GM23338 (cell line): ENCODE measurements around the gene ZMYND8. TPM values are rescaled to one million over a fixed set of nuclear protein-coding genes. Genes with fewer than 3 reads are reported as not detected.

ENCODE experiments used
- ATAC-seq: fragments of 200-7000 bp; cut with Tn5 transposase; 3 replicates; pipeline ENCODE4 v1.9.1; 2020
- DNase-seq: peaks from one replicate; pipeline ENCODE4 v3.0.0-alpha.2; 2015; ENCODE audit warnings: low spot score
- H2AFZ ChIP-seq: fragments of 200-600 bp; sonication (generic); 2 replicates; pipeline ENCODE4 v1.8.0; 2016; ENCODE audit warnings: antibody characterized with exemption, mild to moderate bottlenecking, moderate library complexity
- H3F3A ChIP-seq: fragments of 200-600 bp; sonication (generic); replicated peaks from 2 replicates; pipeline ENCODE4 v1.8.0; 2017; ENCODE audit warnings: antibody characterized with exemption, mixed run types, low read depth
- H3K27ac ChIP-seq: fragments of 200-600 bp; sonication (generic); 2 replicates; pipeline ENCODE4 v1.6.1; 2016; ENCODE audit warnings: low read depth
- H3K27me3 ChIP-seq: fragments of 200-600 bp; sonication (generic); 2 replicates; pipeline ENCODE4 v1.8.0; 2016; ENCODE audit warnings: mild to moderate bottlenecking, mixed run types, moderate library complexity; ENCODE audit not compliant: insufficient read depth
- H3K36me3 ChIP-seq: fragments of 200-600 bp; sonication (generic); 2 replicates; pipeline ENCODE4 v1.8.0; 2016; ENCODE audit warnings: mild to moderate bottlenecking; ENCODE audit not compliant: insufficient read depth
- H3K4me1 ChIP-seq: fragments of 200-600 bp; sonication (generic); 2 replicates; pipeline ENCODE4 v1.8.0; 2016; ENCODE audit warnings: mild to moderate bottlenecking, moderate library complexity; ENCODE audit not compliant: insufficient read depth
- H3K4me2 ChIP-seq: fragments of 200-600 bp; sonication (generic); 2 replicates; pipeline ENCODE4 v1.7.1; 2017; ENCODE audit warnings: mixed run types
- H3K4me3 ChIP-seq: fragments of 200-600 bp; sonication (generic); 2 replicates; pipeline ENCODE4 v1.6.1; 2016; ENCODE audit warnings: mixed run types
- H3K79me2 ChIP-seq: fragments of 200-600 bp; sonication (generic); replicated peaks from 2 replicates; pipeline ENCODE4 v1.8.0; 2017; ENCODE audit warnings: mild to moderate bottlenecking; ENCODE audit not compliant: insufficient read depth
- H3K9me2 ChIP-seq: fragments of 200-600 bp; sonication (generic); 2 replicates; pipeline ENCODE4 v1.8.0; 2017; ENCODE audit not compliant: insufficient read depth
- H4K20me1 ChIP-seq: fragments of 200-600 bp; sonication (generic); replicated peaks from 2 replicates; pipeline ENCODE4 v1.8.0; 2017; ENCODE audit warnings: mild to moderate bottlenecking; ENCODE audit not compliant: insufficient read depth
- H3K27ac Mint-ChIP-seq: 2 replicates; pipeline ENCODE4 v1.8.0; 2020; ENCODE audit warnings: inconsistent platforms, mild to moderate bottlenecking, moderate library complexity, mixed read lengths
- H3K27me3 Mint-ChIP-seq: 3 replicates; pipeline ENCODE4 v1.8.0; 2022; ENCODE audit warnings: low read depth, mild to moderate bottlenecking, moderate library complexity, mixed read lengths, inconsistent platforms; ENCODE audit not compliant: insufficient read depth, poor library complexity
- H3K36me3 Mint-ChIP-seq: 3 replicates; pipeline ENCODE4 v1.8.0; 2021; ENCODE audit warnings: low read depth, mild to moderate bottlenecking, inconsistent platforms, moderate library complexity, mixed read lengths
- H3K4me1 Mint-ChIP-seq: 3 replicates; pipeline ENCODE4 v1.8.0; 2020; ENCODE audit warnings: mild to moderate bottlenecking, inconsistent platforms, mixed read lengths
- H3K4me3 Mint-ChIP-seq: 3 replicates; pipeline ENCODE4 v1.8.0; 2021; ENCODE audit warnings: moderate library complexity, mild to moderate bottlenecking, inconsistent platforms, mixed read lengths
- H3K9me3 Mint-ChIP-seq: 3 replicates; pipeline ENCODE4 v1.8.0; 2020; ENCODE audit warnings: moderate library complexity, mild to moderate bottlenecking, inconsistent platforms, mixed read lengths
- CREB1 ChIP-seq: fragments of 250-450 bp; sonication (Bioruptor Pico); IDR thresholded peaks from 2 replicates; pipeline ENCODE4 v1.5.0; 2020; ENCODE audit warnings: low read depth, mild to moderate bottlenecking, moderate library complexity
- EZH2 ChIP-seq: fragments of 200-600 bp; sonication (generic); IDR thresholded peaks from one replicate; pipeline ENCODE4 v1.8.0; 2017; ENCODE audit warnings: antibody characterized with exemption, mild to moderate bottlenecking, low read depth; ENCODE audit not compliant: unreplicated experiment
- NANOG ChIP-seq: IDR thresholded peaks from 2 replicates; pipeline ENCODE4 v1.6.1; 2016; ENCODE audit warnings: antibody characterized with exemption, borderline replicate concordance
- POLR2AphosphoS5 ChIP-seq: IDR thresholded peaks from 2 replicates; pipeline ENCODE4 v1.6.1; 2016; ENCODE audit warnings: antibody characterized with exemption, low read depth
- REST ChIP-seq: IDR thresholded peaks from one replicate; pipeline ENCODE4 v1.6.1; 2018; ENCODE audit warnings: antibody characterized with exemption; ENCODE audit not compliant: unreplicated experiment
- polyA plus RNA-seq: library from polyadenylated mRNA; unstranded; fragments of >200 nt; fragmentation: Nextera tagmentation; extraction: Ambion mirVana; gene quantifications from 2 replicates; pipeline ENCODE4 v1.2.1, GENCODE V29; 2016
- total RNA-seq: library from RNA; depleted of rRNA; stranded (reverse); fragments of >200 nt; shearing (Covaris generic); gene quantifications from 2 replicates; pipeline ENCODE4 v1.2.3, GENCODE V29; 2014
- TF ChIP-seq, protein P1 (sequence below): fragments of 250-450 bp; sonication (Bioruptor Pico); IDR thresholded peaks from 2 replicates; pipeline ENCODE4 v1.5.0; 2020; ENCODE audit warnings: mild to moderate bottlenecking, moderate library complexity
- TF ChIP-seq, protein P2 (sequence below): IDR thresholded peaks from 2 replicates; pipeline ENCODE4 v1.6.1; 2016; ENCODE audit warnings: antibody characterized with exemption

ZMYND8 gene
- total and polyA plus RNA-seq, 2 experiments from 2014 or later, result 70.9 to 128 TPM

- H3K27me3 Mint-ChIP-seq, result peaks cover 11% of the 10 kb centered on the region
- Histone ChIP-seq H3K27me3 (no peaks in the 10 kb centered on the region), H3F3A (peaks cover 25% of the 10 kb centered on the region; the same call in 1 of the 2 replicates), H2AFZ (no peak overlapping the region), H3K27ac (peak overlapping the region; percentile 42), H3K4me2 (0 out of 2 replicates have a peak overlapping the region, but pooled peaks have one; percentile 67), H3K36me3 (peaks cover 11% of the 10 kb centered on the region), H3K79me2 (peaks cover 100% of the 10 kb centered on the region), H4K20me1 (peaks cover 24% of the 10 kb centered on the region), H3K4me1 (peaks cover 55% of the 10 kb centered on the region), H3K9me2 (no peaks in the 10 kb centered on the region), H3K4me3 (no peak overlapping the region)
- no peak overlapping the region; the same call in 2 of the 3 replicates for H3K4me3 Mint-ChIP-seq
- ATAC-seq (peak; percentile 14; the same call in 1 of the 3 replicates), DNase-seq (no peak)
- H3K9me3 Mint-ChIP-seq, result no peaks in the 10 kb centered on the region
- peaks cover 71% of the 10 kb centered on the region for H3K36me3 Mint-ChIP-seq
- TF ChIP-seq NANOG, result no peak
- TF ChIP-seq, protein P1, sequence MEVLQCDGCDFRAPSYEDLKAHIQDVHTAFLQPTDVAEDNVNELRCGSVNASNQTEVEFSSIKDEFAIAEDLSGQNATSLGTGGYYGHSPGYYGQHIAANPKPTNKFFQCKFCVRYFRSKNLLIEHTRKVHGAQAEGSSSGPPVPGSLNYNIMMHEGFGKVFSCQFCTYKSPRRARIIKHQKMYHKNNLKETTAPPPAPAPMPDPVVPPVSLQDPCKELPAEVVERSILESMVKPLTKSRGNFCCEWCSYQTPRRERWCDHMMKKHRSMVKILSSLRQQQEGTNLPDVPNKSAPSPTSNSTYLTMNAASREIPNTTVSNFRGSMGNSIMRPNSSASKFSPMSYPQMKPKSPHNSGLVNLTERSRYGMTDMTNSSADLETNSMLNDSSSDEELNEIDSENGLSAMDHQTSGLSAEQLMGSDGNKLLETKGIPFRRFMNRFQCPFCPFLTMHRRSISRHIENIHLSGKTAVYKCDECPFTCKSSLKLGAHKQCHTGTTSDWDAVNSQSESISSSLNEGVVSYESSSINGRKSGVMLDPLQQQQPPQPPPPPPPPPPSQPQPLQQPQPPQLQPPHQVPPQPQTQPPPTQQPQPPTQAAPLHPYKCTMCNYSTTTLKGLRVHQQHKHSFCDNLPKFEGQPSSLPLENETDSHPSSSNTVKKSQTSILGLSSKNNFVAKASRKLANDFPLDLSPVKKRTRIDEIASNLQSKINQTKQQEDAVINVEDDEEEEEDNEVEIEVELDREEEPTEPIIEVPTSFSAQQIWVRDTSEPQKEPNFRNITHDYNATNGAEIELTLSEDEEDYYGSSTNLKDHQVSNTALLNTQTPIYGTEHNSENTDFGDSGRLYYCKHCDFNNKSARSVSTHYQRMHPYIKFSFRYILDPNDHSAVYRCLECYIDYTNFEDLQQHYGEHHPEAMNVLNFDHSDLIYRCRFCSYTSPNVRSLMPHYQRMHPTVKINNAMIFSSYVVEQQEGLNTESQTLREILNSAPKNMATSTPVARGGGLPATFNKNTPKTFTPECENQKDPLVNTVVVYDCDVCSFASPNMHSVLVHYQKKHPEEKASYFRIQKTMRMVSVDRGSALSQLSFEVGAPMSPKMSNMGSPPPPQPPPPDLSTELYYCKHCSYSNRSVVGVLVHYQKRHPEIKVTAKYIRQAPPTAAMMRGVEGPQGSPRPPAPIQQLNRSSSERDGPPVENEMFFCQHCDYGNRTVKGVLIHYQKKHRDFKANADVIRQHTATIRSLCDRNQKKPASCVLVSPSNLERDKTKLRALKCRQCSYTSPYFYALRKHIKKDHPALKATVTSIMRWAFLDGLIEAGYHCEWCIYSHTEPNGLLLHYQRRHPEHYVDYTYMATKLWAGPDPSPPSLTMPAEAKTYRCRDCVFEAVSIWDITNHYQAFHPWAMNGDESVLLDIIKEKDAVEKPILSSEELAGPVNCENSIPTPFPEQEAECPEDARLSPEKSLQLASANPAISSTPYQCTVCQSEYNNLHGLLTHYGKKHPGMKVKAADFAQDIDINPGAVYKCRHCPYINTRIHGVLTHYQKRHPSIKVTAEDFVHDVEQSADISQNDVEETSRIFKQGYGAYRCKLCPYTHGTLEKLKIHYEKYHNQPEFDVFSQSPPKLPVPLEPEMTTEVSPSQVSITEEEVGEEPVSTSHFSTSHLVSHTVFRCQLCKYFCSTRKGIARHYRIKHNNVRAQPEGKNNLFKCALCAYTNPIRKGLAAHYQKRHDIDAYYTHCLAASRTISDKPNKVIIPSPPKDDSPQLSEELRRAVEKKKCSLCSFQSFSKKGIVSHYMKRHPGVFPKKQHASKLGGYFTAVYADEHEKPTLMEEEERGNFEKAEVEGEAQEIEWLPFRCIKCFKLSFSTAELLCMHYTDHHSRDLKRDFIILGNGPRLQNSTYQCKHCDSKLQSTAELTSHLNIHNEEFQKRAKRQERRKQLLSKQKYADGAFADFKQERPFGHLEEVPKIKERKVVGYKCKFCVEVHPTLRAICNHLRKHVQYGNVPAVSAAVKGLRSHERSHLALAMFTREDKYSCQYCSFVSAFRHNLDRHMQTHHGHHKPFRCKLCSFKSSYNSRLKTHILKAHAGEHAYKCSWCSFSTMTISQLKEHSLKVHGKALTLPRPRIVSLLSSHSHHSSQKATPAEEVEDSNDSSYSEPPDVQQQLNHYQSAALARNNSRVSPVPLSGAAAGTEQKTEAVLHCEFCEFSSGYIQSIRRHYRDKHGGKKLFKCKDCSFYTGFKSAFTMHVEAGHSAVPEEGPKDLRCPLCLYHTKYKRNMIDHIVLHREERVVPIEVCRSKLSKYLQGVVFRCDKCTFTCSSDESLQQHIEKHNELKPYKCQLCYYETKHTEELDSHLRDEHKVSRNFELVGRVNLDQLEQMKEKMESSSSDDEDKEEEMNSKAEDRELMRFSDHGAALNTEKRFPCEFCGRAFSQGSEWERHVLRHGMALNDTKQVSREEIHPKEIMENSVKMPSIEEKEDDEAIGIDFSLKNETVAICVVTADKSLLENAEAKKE (CRISPR knock-in tag), result no peak
- TF ChIP-seq EZH2, result no peak
- no peak for TF ChIP-seq POLR2AphosphoS5
- no peak for TF ChIP-seq REST
- TF ChIP-seq, protein P2, sequence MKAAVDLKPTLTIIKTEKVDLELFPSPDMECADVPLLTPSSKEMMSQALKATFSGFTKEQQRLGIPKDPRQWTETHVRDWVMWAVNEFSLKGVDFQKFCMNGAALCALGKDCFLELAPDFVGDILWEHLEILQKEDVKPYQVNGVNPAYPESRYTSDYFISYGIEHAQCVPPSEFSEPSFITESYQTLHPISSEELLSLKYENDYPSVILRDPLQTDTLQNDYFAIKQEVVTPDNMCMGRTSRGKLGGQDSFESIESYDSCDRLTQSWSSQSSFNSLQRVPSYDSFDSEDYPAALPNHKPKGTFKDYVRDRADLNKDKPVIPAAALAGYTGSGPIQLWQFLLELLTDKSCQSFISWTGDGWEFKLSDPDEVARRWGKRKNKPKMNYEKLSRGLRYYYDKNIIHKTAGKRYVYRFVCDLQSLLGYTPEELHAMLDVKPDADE, result no peak
- no peak for TF ChIP-seq CREB1 (CRISPR knock-in tag)
- peaks cover 58% of the 10 kb centered on the region for H3K4me1 Mint-ChIP-seq
- H3K27ac Mint-ChIP-seq, result peak overlapping the region; percentile 60
These were observed 26.4 kb downstream of the ZMYND8 start for GRCh38 chr20:47330071-47330470.
